CD4-positive, alpha-beta T cell treated with Interleukin-15 for 4 hours (primary cell): ENCODE measurements around the gene MZT2A.
"Not testable (repeated sequence)": the region's sequence is repeated elsewhere in the genome, so short reads cannot be mapped to it uniquely, and the experiment has no call there.

Source experiments
- DNase-seq: peaks from one replicate; pipeline ENCODE4 v3.0.0-alpha.2; 2020; ENCODE audit warnings: low spot score

The MZT2A gene

DNA sequence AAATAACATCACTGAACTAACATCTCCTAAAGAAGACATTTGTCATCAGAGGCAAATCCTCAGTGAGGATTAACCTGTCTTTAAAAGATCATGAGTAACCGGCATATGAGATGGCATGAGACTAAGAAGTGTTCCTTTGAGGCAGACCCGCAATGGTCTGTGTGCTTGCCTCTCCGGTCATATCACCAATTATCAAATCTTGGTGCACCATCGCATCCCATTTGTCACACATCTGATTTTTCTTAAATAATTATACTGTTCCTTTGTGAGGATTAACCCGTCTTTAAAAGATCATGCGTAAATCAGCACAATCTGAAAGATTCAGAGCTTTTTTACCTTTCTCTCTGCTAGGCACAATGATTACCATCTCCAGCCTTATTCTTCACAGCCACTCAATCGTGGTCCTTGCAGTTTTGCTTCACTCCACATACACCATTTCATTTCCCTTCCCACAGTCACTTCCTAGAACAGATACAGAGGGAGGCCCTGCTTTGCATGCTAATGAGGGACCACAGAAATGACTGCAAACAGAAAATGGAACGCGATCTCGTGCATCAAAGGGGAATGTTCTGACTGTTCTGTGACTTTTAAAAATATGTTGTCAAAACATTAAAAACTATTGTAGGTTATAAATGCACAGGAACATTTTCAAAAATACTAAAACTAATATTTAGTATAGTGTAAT lies 40.8 kb downstream of the MZT2A start:
- DNase-seq = not testable (repeated sequence)

DNA sequence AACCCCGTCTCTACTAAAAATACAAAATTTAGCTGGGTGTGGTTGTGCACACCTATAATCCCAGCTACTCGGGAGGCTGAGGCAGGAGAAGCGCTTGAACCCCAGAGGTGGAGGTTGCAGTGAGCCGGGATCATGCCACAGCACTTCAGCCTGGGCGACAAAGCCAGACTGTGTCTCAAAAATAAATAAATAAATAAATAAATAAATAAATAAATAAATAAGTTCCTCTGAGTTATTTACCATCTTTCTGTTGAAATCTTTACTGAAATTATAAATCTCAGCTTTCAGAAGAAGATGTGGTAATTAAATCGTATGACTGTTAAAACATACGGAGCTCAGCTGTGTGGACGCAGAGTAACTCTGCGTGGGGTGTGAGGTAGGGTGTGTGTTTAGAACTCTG lies 44.2 kb downstream of the MZT2A start:
- DNase-seq = not testable (repeated sequence)

DNA sequence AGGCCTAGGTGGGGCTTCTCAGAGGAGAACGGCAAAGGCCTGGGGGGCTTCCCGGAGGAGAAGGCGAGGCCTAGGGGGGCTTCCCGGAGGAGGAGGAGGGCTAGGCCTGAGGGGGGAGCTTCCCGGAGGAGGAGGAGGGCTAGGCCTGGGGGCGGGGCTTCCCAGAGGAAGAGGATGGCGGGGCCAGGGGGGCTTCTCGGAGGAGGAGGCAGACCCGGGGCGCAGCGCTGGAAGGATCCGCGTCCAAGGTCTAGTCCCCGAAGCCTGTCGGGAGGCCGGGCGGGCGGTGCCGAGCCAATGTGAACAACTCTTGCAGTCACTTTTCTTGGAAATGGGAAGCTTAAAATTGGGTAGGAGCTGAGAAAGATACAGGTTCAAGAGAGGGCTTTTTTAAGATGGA lies 46.3 kb downstream of the MZT2A start:
- no peak for DNase-seq

DNA sequence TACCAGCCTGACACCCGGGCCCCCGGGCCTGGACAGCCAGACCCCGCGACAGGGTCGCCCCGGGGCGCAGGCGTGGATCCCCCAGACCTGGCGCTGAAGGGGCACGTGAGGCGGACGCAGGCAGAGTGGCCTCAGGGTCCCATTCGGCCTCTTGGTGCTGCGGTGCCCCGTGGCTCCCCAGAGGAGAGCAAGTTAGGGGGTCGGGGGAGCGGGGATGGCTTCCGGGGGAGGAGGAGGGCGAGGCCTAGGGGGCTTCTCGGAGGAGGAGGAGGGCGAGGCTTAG lies 46.7 kb downstream of the MZT2A start:
- not testable (repeated sequence) for DNase-seq

DNA sequence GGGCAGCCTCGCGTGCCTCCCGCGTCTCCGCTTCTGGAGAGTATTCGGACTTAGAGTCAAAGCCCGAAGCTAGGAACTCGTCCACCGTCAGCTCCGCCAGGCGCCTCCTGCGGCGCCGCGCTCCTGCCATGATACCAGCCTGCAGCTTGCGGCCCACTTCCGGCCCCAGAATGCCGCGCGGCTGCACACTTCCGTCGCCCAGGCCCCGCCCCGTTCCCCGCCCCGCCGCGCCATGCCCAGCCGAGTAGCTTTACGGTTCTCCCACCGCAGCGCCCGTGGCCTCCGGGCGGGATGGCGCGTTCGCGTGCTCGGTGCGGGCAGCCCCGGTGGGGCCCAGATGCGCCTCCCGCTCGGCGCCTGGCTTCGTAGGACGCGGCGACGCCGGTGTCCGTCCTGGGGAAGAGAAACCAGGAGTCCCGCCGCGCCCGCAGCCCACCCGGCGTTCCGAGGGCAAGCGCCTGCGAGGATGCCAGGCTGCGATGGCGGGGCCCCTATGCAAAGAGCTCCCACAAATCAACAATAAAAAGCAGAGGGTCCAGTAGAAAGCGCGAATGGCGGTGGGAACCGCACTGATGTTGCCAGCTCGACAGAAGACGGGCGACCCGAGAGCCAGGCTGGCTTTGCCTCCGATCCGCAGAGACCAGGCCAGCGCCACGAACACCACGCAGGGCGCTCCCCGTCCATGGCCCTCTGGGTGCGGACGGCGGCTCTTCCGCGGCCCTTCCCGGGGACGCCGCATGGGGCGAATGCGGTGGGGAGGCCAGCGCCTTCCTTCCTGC lies 47.3 kb downstream of the MZT2A start:
- not testable (repeated sequence) for DNase-seq

DNA sequence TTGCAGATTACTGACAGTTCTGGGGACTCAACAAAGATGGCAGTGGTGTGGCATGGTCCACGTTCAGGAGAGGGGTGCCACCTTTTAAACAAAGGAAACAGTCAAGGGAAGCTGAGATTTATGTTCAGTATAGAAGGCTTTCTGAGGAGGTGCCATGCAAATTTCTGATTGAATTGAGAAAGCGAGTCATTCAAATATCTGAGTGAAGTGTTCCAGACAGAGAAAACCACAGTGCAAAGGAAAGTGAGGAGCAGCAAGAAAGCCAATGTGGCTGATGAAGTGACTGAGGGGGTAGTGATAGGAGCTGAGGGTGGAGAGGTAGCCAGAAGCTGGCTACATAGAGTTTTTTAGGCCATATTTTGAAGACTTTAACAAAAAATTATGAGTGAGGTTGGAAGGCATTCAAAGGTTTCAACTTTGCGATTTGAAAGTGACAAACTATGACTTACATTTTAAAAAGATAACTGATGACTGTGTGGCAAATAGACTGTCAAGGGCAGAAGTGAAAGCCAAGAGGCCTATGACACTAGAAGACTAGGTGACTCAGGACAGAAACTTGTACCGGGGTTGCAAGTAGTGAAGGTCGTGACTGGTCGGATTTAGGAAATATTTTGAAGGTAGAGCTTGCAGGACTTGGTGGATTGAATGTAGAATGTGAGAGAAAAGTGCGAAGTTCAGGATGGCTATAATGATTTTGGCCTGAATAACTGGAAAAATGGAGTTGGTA lies 51.3 kb downstream of the MZT2A start:
- not testable (repeated sequence) for DNase-seq
